Stimulated activated CD4-positive, alpha-beta T cell treated with anti-CD3 and anti-CD28 coated beads, TNF-alpha, amount 100 ng/mL, for 4 hours (primary cell): ENCODE data around the gene NPAT.

ENCODE experiments used
- DNase-seq, 3 experiments: peaks; one replicate each; pipeline ENCODE4 v3.0.0-alpha.2; 2020; ENCODE audit warnings: low read depth in 3 of 3

NPAT gene

DNA sequence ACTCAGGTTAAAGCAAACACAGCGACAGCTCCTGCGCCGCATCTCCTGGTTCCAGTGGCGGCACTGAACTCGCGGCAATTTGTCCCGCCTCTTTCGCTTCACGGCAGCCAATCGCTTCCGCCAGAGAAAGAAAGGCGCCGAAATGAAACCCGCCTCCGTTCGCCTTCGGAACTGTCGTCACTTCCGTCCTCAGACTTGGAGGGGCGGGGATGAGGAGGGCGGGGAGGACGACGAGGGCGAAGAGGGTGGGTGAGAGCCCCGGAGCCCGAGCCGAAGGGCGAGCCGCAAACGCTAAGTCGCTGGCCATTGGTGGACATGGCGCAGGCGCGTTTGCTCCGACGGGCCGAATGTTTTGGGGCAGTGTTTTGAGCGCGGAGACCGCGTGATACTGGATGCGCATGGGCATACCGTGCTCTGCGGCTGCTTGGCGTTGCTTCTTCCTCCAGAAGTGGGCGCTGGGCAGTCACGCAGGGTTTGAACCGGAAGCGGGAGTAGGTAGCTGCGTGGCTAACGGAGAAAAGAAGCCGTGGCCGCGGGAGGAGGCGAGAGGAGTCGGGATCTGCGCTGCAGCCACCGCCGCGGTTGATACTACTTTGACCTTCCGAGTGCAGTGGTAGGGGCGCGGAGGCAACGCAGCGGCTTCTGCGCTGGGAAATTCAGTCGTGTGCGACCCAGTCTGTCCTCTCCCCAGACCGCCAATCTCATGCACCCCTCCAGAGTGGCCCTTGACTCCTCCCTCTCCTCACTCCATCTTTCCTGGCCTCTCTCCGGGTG lies at the start of gene NPAT, which contains the start of gene ATM:
Gene NPAT, minus strand, starts transcription at position 65 of the 774 bp plus-strand sequence. CDS start 102 bp downstream, outside the sequence.
Gene ATM, plus strand, starts transcription at position 494 of the 774 bp plus-strand sequence. CDS start 4,558 bp downstream, outside the sequence.
- peak; percentile 92 to 96 (median 92) for DNase-seq

DNA sequence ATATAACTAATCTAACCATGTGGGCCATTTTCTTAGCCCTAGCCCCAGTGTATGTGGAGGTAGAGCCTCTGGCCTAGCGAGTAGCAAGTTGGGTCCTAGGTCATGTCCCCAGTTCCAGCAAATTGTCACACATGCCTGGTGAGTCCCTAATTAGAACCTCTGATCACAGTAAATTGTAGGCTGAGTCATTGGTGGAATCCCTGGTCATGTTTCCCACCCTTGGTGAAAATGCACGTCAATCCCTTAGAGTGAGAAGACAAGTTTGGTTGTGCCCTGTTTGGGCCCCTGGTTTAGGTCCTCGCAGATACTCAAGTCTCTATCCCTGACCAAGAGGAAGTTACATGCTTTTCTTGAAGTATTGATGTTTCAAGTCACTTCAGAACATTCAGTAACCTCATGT lies 47.1 kb upstream of the NPAT start:
- no peak for DNase-seq

DNA sequence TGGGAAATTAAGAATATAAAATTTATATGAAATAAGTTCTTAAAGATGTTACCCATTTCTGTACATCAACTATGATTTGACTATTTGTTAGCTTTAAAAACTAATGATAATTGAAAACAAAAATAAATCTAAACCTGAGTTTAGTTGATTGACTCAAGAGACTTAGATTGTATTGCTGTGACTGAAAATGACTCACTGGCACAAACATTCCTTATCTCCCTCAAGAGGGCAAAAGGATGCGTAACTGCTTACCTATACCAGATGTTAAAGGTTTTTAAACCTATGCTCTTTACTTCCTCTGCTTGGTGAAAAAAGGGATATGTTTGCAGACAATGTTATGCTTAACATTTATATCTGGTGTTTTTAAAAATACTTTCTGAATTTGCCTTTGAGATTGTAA lies 30.7 kb upstream of the NPAT start:
- DNase-seq, result no peak

DNA sequence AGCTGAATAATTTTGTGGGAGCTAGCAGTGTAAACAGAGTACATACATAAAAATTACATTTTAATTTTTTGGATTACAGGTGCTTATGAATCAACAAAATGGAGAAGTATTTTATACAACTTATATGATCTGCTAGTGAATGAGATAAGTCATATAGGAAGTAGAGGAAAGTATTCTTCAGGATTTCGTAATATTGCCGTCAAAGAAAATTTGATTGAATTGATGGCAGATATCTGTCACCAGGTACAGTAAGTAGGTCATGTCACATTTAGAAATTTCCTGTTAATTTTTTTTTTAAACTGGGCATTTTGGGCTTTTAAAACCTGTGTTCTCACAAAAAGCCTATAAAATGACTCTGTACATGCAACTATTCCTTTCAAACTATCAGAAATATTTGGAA lies 24.4 kb upstream of the NPAT start:
- DNase-seq, result no peak

DNA sequence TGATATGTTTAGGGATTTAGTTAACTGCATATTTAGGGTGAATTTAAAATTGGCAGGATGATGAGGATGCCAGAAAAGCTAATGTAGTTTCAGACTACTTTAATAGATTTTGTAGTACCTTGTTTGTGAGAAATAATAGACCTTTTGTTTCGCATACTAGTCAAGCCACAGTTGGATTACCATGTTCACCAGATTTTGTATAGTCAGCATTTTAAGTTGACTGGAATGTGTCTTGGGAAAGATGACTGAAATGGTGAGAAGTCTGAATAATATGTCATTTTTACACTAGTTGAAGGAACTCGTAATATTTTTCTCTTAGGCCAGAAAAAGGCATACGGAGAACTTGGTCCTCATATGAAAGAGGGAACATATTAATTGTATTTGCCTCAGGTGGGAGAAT lies 23.9 kb upstream of the NPAT start:
- DNase-seq, result no peak

DNA sequence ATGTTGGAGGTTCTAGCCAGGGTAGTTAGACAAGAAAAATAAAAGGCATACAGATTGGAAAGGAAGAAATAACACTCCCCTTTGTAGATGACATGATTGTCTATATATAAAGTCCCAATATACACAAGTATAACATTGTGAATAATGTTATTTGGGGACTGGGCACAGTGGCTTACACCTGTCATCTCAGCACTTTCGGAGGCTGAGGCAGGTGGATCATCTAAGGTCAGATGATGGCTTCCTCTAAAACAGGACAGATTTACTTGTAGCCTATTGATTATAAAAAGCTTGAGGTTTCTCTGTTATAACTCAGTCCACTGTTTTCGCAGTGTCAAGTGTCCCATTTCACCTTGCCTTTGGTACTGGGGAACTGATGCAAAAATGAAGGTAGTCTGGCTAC lies 20.0 kb upstream of the NPAT start:
- DNase-seq, result no peak

DNA sequence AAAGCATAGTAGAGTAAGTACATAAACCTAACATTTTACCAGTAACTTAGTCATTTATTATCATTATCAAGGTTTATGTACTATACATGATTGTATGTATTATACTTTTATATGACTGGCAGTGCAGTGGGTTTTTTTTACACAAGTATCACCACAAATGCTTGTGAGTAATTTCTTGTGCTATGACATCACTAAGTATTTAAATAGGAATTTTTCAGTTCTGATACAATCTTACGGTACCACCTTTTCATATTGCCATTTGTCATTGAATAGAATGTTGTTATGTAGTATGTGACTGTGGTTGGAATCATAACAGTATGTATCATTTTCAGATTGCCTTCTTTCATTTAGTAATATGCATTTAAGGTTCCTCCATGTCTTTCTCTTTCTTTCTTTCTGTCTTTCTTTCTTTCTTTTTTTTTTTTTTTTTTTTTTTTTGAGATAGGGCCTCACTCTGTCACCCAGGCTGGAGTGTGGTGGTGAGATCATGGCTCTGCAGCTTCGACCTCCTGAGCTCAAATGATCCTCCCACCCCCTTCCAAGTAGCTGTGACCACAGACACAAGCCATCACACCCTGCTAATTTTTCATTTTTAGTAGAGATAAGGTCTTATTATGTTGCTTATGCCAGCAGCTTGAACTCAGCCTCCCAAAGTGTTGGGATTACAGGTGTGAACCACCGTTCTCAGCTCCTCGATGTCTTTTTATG lies 19.0 kb upstream of the NPAT start:
- no peak for DNase-seq

DNA sequence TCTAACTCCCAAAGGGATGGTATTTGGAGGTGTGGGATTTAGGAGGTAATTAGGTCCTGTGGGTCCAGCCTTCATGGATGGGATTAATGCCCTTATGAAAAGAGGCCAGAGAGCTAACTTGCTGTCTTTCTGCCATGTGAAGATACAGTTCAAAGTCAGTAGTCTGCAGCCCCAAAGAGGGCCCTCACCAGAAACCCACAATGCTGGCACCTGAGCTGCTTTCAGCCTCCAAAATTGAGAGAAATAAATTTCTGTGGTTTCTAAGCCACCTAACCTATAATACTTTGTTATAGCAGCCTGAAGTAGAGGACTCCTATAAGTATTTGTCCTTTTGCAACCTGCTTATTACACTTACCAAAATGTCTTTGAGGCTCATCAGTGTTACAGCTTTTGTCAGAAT lies 16.6 kb upstream of the NPAT start:
- DNase-seq, result no peak

DNA sequence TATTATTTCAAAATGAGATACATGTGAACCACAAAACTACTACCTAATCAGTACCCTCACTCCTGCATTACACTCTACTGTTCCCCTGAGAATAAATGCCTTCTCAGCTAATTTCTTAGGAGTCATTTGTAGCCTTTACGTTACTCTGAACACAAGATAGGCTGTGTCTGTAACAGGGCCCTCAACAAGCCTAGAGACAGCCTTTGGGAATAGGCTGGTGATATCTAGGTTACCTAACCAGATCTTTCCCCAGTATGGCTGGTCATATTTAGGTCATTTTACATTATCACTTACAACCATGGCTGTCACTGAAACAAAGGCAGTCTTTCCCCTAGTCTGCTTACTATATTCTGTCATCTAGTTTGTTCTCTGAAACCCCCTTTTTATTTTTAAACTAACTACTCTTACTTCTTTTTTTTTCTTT lies 14.6 kb upstream of the NPAT start:
- DNase-seq, result no peak

DNA sequence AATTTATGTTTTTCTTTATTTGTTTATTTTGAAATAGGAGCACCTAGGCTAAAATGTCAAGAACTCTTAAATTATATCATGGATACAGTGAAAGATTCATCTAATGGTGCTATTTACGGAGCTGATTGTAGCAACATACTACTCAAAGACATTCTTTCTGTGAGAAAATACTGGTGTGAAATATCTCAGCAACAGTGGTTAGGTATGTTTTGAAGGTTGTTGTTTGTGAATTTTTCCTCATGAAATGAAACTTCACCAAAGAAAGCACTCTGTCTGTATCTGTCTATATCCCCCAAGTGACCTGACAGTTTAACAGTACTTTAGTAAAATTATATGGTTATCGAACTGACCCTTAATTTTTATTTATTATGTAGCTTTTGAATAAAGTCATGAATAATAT lies 13.2 kb upstream of the NPAT start:
- no peak for DNase-seq

DNA sequence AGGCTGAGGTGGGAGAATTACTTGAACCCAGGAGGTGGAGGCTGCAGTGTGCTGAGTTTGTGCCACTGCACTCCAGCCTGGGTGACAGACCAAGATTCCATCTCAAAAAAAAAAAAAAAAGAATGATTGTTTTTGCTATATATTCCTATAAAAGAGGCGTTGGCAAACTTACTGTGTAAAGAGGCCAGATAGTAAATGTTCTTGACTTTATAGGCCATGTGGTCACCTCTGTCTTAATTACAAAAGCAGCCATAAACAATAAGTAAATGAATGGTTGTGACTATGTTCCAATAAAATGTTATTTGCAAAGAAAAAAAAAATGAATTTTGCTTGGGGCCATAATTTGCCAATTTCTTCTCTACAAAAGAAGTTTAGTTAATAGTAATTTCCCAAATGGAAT lies 12.8 kb upstream of the NPAT start:
- DNase-seq, result no peak

DNA sequence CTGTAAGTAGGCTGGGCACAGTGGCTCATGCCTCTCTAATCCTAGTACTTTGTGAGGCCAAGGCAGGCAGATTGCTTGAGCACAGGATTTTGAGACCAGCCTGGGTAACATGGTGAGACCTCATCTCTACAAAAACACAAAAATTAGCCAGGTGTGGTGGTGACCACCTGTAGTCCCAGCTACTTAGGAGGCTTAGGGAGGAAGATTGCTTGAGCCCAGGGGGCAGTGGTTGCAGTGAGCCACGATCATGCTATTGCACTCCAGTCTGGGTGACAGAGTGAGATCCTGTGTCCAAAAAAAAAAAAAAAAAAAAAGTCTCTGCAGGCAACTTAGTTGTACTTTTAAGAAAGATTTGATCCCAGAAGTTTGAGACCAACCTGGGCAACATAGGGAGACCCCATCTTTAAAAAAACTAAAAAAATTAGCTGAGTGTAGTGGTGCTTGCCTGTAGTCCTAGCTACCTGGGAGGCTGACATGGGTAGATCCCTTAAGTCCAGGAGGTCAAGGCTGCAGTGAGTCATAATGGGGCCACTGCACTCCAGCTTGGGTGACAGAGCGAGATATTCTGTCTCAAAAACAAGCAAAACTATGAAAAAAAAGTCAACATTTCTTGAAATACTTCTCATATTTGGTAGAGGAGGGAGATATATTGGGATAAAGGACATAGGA lies 11.0 kb upstream of the NPAT start:
- no peak for DNase-seq

DNA sequence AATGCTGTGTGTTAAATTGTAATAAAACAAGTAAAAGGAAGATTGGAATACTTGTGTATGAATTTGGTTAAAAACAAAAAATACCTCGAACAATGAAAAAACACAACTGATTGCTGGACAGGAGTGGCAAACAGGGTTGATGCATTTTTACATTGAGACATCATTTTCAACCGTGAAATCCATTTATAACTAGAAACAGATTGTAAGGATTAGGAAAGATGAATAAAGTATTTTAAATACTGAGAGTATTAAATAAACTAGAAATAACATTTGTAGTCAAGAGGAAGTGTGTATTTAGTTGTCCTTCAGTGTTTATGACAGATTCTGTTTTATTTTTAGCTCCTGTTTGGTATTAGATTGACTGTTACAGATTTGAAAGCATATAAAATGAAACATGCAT lies 5.8 kb upstream of the NPAT start:
- no peak for DNase-seq

DNA sequence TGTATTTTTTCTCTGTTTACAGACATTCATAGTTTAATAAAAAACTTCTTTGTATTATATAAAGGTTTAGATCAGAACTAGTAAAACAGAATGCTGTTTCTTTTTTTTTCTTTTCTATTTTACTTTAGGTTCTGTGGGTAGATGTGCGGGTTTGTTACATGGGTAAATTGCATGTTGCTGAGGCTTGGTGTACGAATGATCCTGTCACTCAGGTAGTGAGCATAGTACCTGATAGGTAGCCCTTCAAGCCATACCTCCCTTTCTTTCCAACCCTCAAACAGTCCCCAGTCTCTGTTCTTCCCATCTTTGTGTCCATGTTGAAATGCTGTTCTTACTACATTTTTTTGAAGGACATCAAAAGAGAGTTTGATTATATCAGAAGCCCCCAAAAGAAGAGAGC lies 3.6 kb upstream of the NPAT start:
- no peak for DNase-seq

DNA sequence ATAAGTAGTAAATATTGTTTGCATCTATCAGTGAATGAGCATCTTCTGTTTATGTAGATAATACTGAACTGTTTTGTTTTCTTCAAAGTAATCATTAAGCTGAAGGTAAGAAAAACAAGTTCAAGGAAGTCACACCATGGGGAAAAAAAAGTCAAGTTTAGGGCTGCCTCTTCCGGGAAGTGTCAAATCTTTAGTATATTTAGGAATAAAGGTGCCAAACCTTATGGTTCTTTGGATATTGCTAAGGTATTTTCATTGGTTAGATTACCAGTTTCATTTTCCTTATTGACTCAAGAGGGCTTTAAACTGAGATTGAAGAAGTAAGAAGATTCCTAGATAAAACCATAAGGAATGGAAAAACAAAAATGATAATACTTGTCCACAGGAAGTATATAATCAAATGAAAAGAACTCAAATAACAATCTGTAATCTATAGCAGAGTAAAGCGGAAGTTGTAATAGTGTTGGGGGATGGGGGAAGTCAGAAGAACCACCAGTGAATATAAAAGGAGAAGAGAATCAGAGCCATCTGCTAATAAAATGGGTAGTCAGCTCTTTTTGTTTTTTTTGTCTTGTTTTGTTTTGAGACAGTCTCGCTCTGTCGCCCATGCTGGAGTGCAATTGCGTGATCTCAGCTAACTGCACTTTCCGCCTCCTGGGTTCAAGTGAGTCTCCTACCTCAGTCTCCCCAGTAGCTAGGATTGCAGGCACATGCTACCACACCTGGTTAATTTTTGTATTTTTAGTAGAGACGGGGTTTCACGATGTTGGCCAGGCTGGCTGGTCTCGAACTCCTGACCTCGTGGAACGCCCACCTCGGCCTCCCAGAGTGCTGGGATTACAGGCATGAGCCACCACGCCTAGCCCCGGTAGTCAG lies 2.7 kb upstream of the NPAT start:
- DNase-seq, result no peak

DNA sequence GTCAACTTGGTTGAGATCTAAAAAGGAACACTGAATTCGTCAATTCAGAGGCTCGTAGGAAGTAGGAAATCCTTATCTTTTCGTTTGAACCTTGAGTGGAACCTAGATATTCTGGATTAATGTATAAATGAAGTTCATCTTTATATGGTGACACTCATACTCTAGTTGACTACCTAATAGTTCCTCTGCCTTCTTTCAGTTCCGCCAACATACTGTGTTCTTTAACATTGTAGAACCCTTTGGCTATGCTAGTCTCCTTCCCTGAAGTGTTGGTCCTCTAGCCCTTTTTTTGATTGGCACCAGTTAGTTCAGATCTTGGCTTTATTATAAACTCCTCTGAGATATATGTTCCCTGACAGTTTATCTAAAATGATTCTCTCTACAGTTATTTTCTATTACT lies 1.9 kb upstream of the NPAT start:
- DNase-seq, result no peak

DNA sequence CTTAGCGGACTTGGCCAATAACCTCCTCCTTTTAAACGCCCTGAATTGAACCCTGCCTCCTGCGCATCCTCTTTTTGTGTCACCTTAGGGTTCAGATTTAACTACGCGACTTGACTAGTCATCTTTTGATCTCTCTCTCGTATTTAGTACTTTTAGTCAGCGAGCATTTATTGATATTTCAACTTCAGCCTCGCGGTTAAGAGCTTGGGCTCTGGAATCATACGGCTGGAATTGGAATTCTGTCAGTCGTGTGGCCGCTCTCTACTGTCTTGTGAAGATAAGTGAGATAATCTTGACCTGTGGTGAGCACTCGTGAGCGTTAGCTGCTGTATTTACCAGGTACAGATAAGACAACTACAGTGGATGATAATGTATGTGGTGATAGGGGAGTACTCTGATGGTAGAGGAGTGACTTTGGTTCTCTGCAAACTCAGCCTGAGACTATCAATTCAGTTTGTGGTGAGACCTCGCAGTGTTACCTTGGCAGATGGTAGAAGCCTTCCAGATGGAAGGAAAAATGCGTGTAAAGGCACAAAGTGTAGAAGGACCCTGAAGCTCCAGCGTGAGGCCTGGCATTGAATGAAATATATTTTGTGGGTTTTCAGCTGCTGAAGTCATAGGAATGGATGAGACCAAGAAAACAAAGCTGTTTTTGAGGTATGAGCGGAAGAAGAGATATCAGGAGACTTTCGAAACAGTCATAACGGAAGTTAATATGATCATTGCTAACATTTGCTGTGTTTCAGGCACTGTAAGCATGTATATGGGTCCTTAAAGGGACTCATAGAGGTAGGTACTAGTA lies 1.1 kb upstream of the NPAT start:
- no peak for DNase-seq

DNA sequence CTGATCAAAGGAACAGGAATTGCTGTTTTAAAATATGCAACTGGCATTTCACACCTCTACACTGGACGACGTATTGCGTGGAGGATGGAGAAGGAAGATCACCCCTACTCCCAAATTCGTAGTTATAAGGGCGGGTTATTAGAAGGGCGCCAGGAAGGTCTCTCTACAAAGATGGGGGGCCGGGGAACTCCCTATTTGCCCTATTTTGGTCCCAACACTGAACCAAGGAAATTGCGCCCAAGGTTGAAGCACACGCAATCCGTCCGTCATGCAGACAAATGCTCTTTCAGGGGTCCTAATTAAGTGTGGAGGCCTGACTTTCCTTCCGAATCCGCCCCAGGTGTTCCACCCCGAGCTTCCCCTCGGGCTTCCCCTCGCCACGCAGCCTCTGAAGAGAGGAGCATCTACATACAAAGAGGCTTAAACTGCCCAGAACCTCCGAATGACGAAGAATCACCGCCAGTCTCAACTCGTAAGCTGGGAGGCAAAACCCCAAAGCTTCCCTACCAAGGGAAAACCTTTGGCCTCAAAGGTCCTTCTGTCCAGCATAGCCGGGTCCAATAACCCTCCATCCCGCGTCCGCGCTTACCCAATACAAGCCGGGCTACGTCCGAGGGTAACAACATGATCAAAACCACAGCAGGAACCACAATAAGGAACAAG lies 396 bp downstream of the NPAT start:
- peak in 1 of 3 experiments; percentile 20 for DNase-seq

DNA sequence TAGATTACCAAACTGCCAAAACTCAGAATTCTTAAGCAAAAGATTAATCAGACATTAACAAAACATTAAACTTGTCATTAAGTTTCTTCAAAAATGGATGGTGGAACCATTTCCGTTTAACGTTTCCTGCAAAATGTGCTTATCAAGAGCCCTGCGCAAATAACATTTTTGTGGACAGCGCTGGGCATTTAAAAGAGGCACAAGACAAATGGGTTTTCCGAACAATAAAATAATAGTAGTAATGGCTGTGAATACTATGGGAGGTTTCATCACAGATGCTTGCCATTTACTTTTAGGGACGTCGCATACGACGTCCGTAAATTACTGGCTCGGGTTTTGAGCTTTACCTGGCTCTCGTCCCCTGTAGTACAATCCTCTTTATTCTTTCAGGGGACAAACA lies 1.1 kb downstream of the NPAT start:
- DNase-seq, result no peak

DNA sequence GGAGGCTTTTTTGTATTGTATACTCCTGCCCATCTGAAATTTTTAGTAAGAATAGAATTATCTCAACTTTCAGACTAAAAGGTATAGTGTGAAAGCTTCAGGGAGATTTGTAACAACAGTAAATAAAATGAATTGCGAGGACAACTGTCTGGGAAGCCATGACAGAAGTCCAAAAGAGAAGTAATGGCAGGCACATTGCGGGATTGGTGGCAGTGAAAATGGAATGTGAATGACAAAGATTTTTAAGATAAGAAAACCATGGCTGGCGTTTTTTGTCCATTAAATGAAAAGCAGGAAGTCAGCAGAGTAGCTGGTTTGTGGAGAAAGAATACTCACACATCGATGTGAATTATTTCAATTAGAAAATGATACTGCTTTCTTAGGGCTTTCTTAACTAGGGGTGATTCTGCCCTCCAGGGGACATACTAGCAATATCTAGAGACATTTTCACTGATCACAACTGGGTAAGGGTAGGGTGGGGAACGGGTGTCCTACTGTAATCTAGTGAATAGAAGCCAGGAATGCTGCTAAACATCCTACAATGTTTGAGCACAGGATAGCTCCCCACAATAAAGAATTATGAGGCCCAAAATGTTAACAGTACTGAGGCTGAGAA lies 1.6 kb downstream of the NPAT start:
- DNase-seq, result no peak
